GM23338 (cell line): ENCODE data around the gene PRAC1. TPM values are rescaled to one million over a fixed set of nuclear protein-coding genes. Genes with fewer than 3 reads are reported as not detected.

Experiments
- ATAC-seq: fragments of 200-7000 bp; cut with Tn5 transposase; 3 replicates; pipeline ENCODE4 v1.9.1; 2020
- DNase-seq: peaks from one replicate; pipeline ENCODE4 v3.0.0-alpha.2; 2015; ENCODE audit warnings: low spot score
- H2AFZ ChIP-seq: fragments of 200-600 bp; sonication (generic); 2 replicates; pipeline ENCODE4 v1.8.0; 2016; ENCODE audit warnings: antibody characterized with exemption, mild to moderate bottlenecking, moderate library complexity
- H3F3A ChIP-seq: fragments of 200-600 bp; sonication (generic); replicated peaks from 2 replicates; pipeline ENCODE4 v1.8.0; 2017; ENCODE audit warnings: antibody characterized with exemption, mixed run types, low read depth
- H3K27ac ChIP-seq: fragments of 200-600 bp; sonication (generic); 2 replicates; pipeline ENCODE4 v1.6.1; 2016; ENCODE audit warnings: low read depth
- H3K27me3 ChIP-seq: fragments of 200-600 bp; sonication (generic); 2 replicates; pipeline ENCODE4 v1.8.0; 2016; ENCODE audit warnings: mild to moderate bottlenecking, mixed run types, moderate library complexity; ENCODE audit not compliant: insufficient read depth
- H3K36me3 ChIP-seq: fragments of 200-600 bp; sonication (generic); 2 replicates; pipeline ENCODE4 v1.8.0; 2016; ENCODE audit warnings: mild to moderate bottlenecking; ENCODE audit not compliant: insufficient read depth
- H3K4me1 ChIP-seq: fragments of 200-600 bp; sonication (generic); 2 replicates; pipeline ENCODE4 v1.8.0; 2016; ENCODE audit warnings: mild to moderate bottlenecking, moderate library complexity; ENCODE audit not compliant: insufficient read depth
- H3K4me2 ChIP-seq: fragments of 200-600 bp; sonication (generic); 2 replicates; pipeline ENCODE4 v1.7.1; 2017; ENCODE audit warnings: mixed run types
- H3K4me3 ChIP-seq: fragments of 200-600 bp; sonication (generic); 2 replicates; pipeline ENCODE4 v1.6.1; 2016; ENCODE audit warnings: mixed run types
- H3K79me2 ChIP-seq: fragments of 200-600 bp; sonication (generic); replicated peaks from 2 replicates; pipeline ENCODE4 v1.8.0; 2017; ENCODE audit warnings: mild to moderate bottlenecking; ENCODE audit not compliant: insufficient read depth
- H3K9me2 ChIP-seq: fragments of 200-600 bp; sonication (generic); 2 replicates; pipeline ENCODE4 v1.8.0; 2017; ENCODE audit not compliant: insufficient read depth
- H4K20me1 ChIP-seq: fragments of 200-600 bp; sonication (generic); replicated peaks from 2 replicates; pipeline ENCODE4 v1.8.0; 2017; ENCODE audit warnings: mild to moderate bottlenecking; ENCODE audit not compliant: insufficient read depth
- H3K27ac Mint-ChIP-seq: 2 replicates; pipeline ENCODE4 v1.8.0; 2020; ENCODE audit warnings: inconsistent platforms, mild to moderate bottlenecking, moderate library complexity, mixed read lengths
- H3K27me3 Mint-ChIP-seq: 3 replicates; pipeline ENCODE4 v1.8.0; 2022; ENCODE audit warnings: low read depth, mild to moderate bottlenecking, moderate library complexity, mixed read lengths, inconsistent platforms; ENCODE audit not compliant: insufficient read depth, poor library complexity
- H3K36me3 Mint-ChIP-seq: 3 replicates; pipeline ENCODE4 v1.8.0; 2021; ENCODE audit warnings: low read depth, mild to moderate bottlenecking, inconsistent platforms, moderate library complexity, mixed read lengths
- H3K4me1 Mint-ChIP-seq: 3 replicates; pipeline ENCODE4 v1.8.0; 2020; ENCODE audit warnings: mild to moderate bottlenecking, inconsistent platforms, mixed read lengths
- H3K4me3 Mint-ChIP-seq: 3 replicates; pipeline ENCODE4 v1.8.0; 2021; ENCODE audit warnings: moderate library complexity, mild to moderate bottlenecking, inconsistent platforms, mixed read lengths
- H3K9me3 Mint-ChIP-seq: 3 replicates; pipeline ENCODE4 v1.8.0; 2020; ENCODE audit warnings: moderate library complexity, mild to moderate bottlenecking, inconsistent platforms, mixed read lengths
- EZH2 ChIP-seq: fragments of 200-600 bp; sonication (generic); IDR thresholded peaks from one replicate; pipeline ENCODE4 v1.8.0; 2017; ENCODE audit warnings: antibody characterized with exemption, mild to moderate bottlenecking, low read depth; ENCODE audit not compliant: unreplicated experiment
- EZH2phosphoT487 ChIP-seq: fragments of 200-600 bp; sonication (generic); IDR thresholded peaks from one replicate; pipeline ENCODE4 v1.8.1; 2018; ENCODE audit warnings: antibody characterized with exemption; ENCODE audit not compliant: unreplicated experiment
- ZNF331 ChIP-seq: fragments of 250-450 bp; sonication (Bioruptor Pico); IDR thresholded peaks from 2 replicates; pipeline ENCODE4 v1.5.0; 2020; ENCODE audit warnings: low read depth, mild to moderate bottlenecking, moderate library complexity
- ZNF462 ChIP-seq: fragments of 250-450 bp; sonication (Bioruptor Pico); IDR thresholded peaks from 2 replicates; pipeline ENCODE4 v1.5.0; 2020; ENCODE audit warnings: mild to moderate bottlenecking, moderate library complexity
- polyA plus RNA-seq: library from polyadenylated mRNA; unstranded; fragments of >200 nt; fragmentation: Nextera tagmentation; extraction: Ambion mirVana; gene quantifications from 2 replicates; pipeline ENCODE4 v1.2.1, GENCODE V29; 2016
- total RNA-seq: library from RNA; depleted of rRNA; stranded (reverse); fragments of >200 nt; shearing (Covaris generic); gene quantifications from 2 replicates; pipeline ENCODE4 v1.2.3, GENCODE V29; 2014

The PRAC1 gene
- total and polyA plus RNA-seq, 2 experiments from 2014 or later: not detected

GRCh38 chr17:48718761-48719641 lies 3.3 kb downstream of the PRAC1 start:
- H3K27me3 Mint-ChIP-seq: peaks cover 95% of the 10 kb centered on the region
- H3K36me3 ChIP-seq: no peaks in the 10 kb centered on the region
- H3K4me1 Mint-ChIP-seq: peaks cover 43% of the 10 kb centered on the region
- peaks cover 14% of the 10 kb centered on the region for H4K20me1 ChIP-seq
- H3K4me2 ChIP-seq: peak overlapping the region; percentile 75
- H3K9me3 Mint-ChIP-seq: no peaks in the 10 kb centered on the region; the same call in 2 of the 3 replicates
- peaks cover 100% of the 10 kb centered on the region for H3K27me3 ChIP-seq
- no peak overlapping the region for H3K27ac ChIP-seq
- no peak overlapping the region for H3K27ac Mint-ChIP-seq
- ATAC-seq: peak; percentile 23
- no peaks in the 10 kb centered on the region for H3K9me2 ChIP-seq
- peak overlapping the region; percentile 94 for H2AFZ ChIP-seq
- no peaks in the 10 kb centered on the region for H3K79me2 ChIP-seq
- H3K4me3 ChIP-seq: peak overlapping the region; percentile 57
- H3K4me3 Mint-ChIP-seq: peak overlapping the region; percentile 73
- peaks cover 41% of the 10 kb centered on the region for H3K4me1 ChIP-seq
- peaks cover 35% of the 10 kb centered on the region for H3F3A ChIP-seq
- TF ChIP-seq ZNF462 (CRISPR knock-in tag): no peak
- TF ChIP-seq EZH2: peak; percentile 65
- no peak for TF ChIP-seq ZNF331
- H3K36me3 Mint-ChIP-seq: no peaks in the 10 kb centered on the region
- DNase-seq: peak; percentile 73

GRCh38 chr17:48718227-48718760 lies 4.0 kb downstream of the PRAC1 start:
- peaks cover 36% of the 10 kb centered on the region for H3K4me1 Mint-ChIP-seq
- TF ChIP-seq EZH2phosphoT487 (no peak), ZNF331 (no peak)

More at GRCh38 chr17:48718227-48718760, 4.0 kb downstream of the PRAC1 start:
- Histone ChIP-seq H2AFZ (peak overlapping the region; percentile 94), H3K79me2 (no peaks in the 10 kb centered on the region), H3K4me2 (peak overlapping the region; percentile 75), H3K27me3 (peaks cover 98% of the 10 kb centered on the region), H3K4me3 (peak overlapping the region; percentile 57), H4K20me1 (peaks cover 9% of the 10 kb centered on the region), H3F3A (peaks cover 35% of the 10 kb centered on the region), H3K27ac (no peak overlapping the region), H3K36me3 (no peaks in the 10 kb centered on the region), H3K4me1 (peaks cover 34% of the 10 kb centered on the region), H3K9me2 (no peaks in the 10 kb centered on the region)
- peak; percentile 69 for DNase-seq
- peaks cover 95% of the 10 kb centered on the region for H3K27me3 Mint-ChIP-seq
- no peak for ATAC-seq
- H3K27ac Mint-ChIP-seq: no peak overlapping the region
- no peaks in the 10 kb centered on the region; the same call in 2 of the 3 replicates for H3K9me3 Mint-ChIP-seq
- no peaks in the 10 kb centered on the region for H3K36me3 Mint-ChIP-seq
- H3K4me3 Mint-ChIP-seq: peak overlapping the region; percentile 73
